ENCODE data around the gene IRF9.
A peak's percentile ranks its signal among the peaks of the same experiment; 100 is the strongest.
"Not testable (repeated sequence)": the region's sequence is repeated elsewhere in the genome, so short reads cannot be mapped to it uniquely, and the experiment has no call there.

Gene IRF9

GRCh38 chr14:24195186-24196070, 34.4 kb downstream of the IRF9 start, which contains the start of gene TM9SF1:
Gene TM9SF1 (minus strand): TSS chr14:24195441. CDS start chr14:24195019, 422 bp downstream.
- DNase-seq (ENCODE audit: low spot score): peak; percentile 87

GRCh38 chr14:24196071-24197055, 35.3 kb downstream of the IRF9 start:
- DNase-seq (ENCODE audit: low spot score): peak; percentile 26

GRCh38 chr14:24197056-24197450, 36.0 kb downstream of the IRF9 start:
- no peak for DNase-seq (ENCODE audit: low spot score)

GRCh38 chr14:24198814-24199524, 37.9 kb downstream of the IRF9 start:
- DNase-seq (ENCODE audit: low spot score): no peak

GRCh38 chr14:24202538-24202937, 41.5 kb downstream of the IRF9 start:
- not testable (repeated sequence) for DNase-seq (ENCODE audit: low spot score)

- DNase-seq (ENCODE audit: low spot score): not testable (repeated sequence)
These were observed 42.3 kb downstream of the IRF9 start for GRCh38 chr14:24203249-24203886.

GRCh38 chr14:24204163-24205146, 43.4 kb downstream of the IRF9 start:
- DNase-seq (ENCODE audit: low spot score): no peak

GRCh38 chr14:24206260-24207103, 45.4 kb downstream of the IRF9 start:
- DNase-seq (ENCODE audit: low spot score): no peak

GRCh38 chr14:24207104-24207551, 46.1 kb downstream of the IRF9 start:
- DNase-seq (ENCODE audit: low spot score): no peak

GRCh38 chr14:24207625-24208024, 46.6 kb downstream of the IRF9 start:
- DNase-seq (ENCODE audit: low spot score): no peak

- DNase-seq (ENCODE audit: low spot score): no peak
These were observed 50.2 kb downstream of the IRF9 start for GRCh38 chr14:24211311-24211710.

- DNase-seq (ENCODE audit: low spot score): peak; percentile 95
These were observed 52.1 kb downstream of the IRF9 start, which contains the start of gene CHMP4A for GRCh38 chr14:24212924-24213865. Gene CHMP4A (minus strand): TSS chr14:24213488. CDS start chr14:24213439, 49 bp downstream.

GRCh38 chr14:24213866-24214662, 53.0 kb downstream of the IRF9 start:
- DNase-seq (ENCODE audit: low spot score): no peak

- DNase-seq (ENCODE audit: low spot score): peak; percentile 87
These were observed 54.7 kb downstream of the IRF9 start, which contains the start of gene MDP1 for GRCh38 chr14:24215495-24216344. Gene MDP1 (minus strand): TSS chr14:24216066. CDS start chr14:24215955, 111 bp downstream.

Data from SW480 (cell line).